DND-41 (cell line): ENCODE results near the gene KCNS3.
"Not testable (repeated sequence)": the region's sequence is repeated elsewhere in the genome, so short reads cannot be mapped to it uniquely, and the experiment has no call there.

Experiments used
- ATAC-seq: fragments of 200-7000 bp; cut with Tn5 transposase; 3 replicates; pipeline ENCODE4 v1.9.1; 2021; ENCODE audit warnings: low read depth; ENCODE audit not compliant: insufficient read depth
- DNase-seq: peaks from one replicate; pipeline ENCODE4 v3.0.0-alpha.2; 2020
- H2AFZ ChIP-seq: 2 replicates; pipeline ENCODE4 v1.6.0; 2012; ENCODE audit warnings: low read depth, low read length
- H3K27ac ChIP-seq: 2 replicates; pipeline ENCODE4 v1.5.1; 2012; ENCODE audit warnings: low read length, inconsistent platforms
- H3K27me3 ChIP-seq: fragments of 200-600 bp; sonication (generic); 2 replicates; pipeline ENCODE4 v1.6.0; 2012; ENCODE audit warnings: low read length, mild to moderate bottlenecking, inconsistent platforms; ENCODE audit not compliant: insufficient read depth, poor library complexity
- H3K36me3 ChIP-seq: 2 replicates; pipeline ENCODE4 v1.5.1; 2012; ENCODE audit warnings: low read length, inconsistent platforms; ENCODE audit not compliant: insufficient read depth
- H3K4me1 ChIP-seq: 2 replicates; pipeline ENCODE4 v1.5.1; 2012; ENCODE audit warnings: mild to moderate bottlenecking, low read length; ENCODE audit not compliant: insufficient read depth
- H3K4me2 ChIP-seq: 2 replicates; pipeline ENCODE4 v1.6.0; 2012; ENCODE audit warnings: mild to moderate bottlenecking, moderate library complexity, low read length, inconsistent platforms; ENCODE audit not compliant: insufficient read depth
- H3K4me3 ChIP-seq, 2 experiments: fragments of 200-600 bp in 1 of 2; shearing (Covaris generic) in 1 of 2; 2 replicates each; pipeline ENCODE4 v1.5.1; 2012 to 2016; ENCODE audit warnings: inconsistent platforms in 2 of 2, low read length in 2 of 2, mild to moderate bottlenecking in 2 of 2, low read depth in 1 of 2, moderate library complexity in 1 of 2
- H3K79me2 ChIP-seq: 2 replicates; pipeline ENCODE4 v1.6.0; 2012; ENCODE audit warnings: low read length, inconsistent platforms; ENCODE audit not compliant: insufficient read depth
- H3K9ac ChIP-seq: 2 replicates; pipeline ENCODE4 v1.6.0; 2012; ENCODE audit warnings: low read depth, mild to moderate bottlenecking, inconsistent platforms, low read length, moderate library complexity
- H3K9me3 ChIP-seq: 2 replicates; pipeline ENCODE4 v1.5.1; 2012; ENCODE audit warnings: low read length, moderate library complexity, mild to moderate bottlenecking, inconsistent platforms; ENCODE audit not compliant: insufficient read depth, severe bottlenecking
- H4K20me1 ChIP-seq: 2 replicates; pipeline ENCODE4 v1.6.0; 2012; ENCODE audit warnings: low read length; ENCODE audit not compliant: insufficient read depth
- CTCF ChIP-seq: IDR thresholded peaks from 2 replicates; pipeline ENCODE4 v1.5.1; 2012; ENCODE audit warnings: borderline replicate concordance, low read length, moderate library complexity, mild to moderate bottlenecking; ENCODE audit not compliant: poor library complexity, severe bottlenecking; ENCODE audit errors: extremely low read depth
- EZH2 ChIP-seq: IDR thresholded peaks from 3 replicates; pipeline ENCODE4 v1.6.1; 2012; ENCODE audit warnings: borderline replicate concordance, low read depth, mild to moderate bottlenecking, moderate library complexity, low read length, inconsistent platforms; ENCODE audit not compliant: severe bottlenecking

KCNS3 gene

GRCh38 chr2:17960925-17961324, 82.5 kb downstream of the KCNS3 start:
- ATAC-seq: no peak
- Histone ChIP-seq H3K9me3 (no peaks in the 10 kb centered on the region), H3K79me2 (no peaks in the 10 kb centered on the region), H3K9ac (no peak overlapping the region), H3K4me2 (no peak overlapping the region), H2AFZ (no peak overlapping the region), H4K20me1 (no peaks in the 10 kb centered on the region), H3K27ac (no peak overlapping the region), H3K4me3 (no peak overlapping the region), H3K27me3 (peaks cover 2% of the 10 kb centered on the region), H3K36me3 (no peaks in the 10 kb centered on the region), H3K4me1 (peaks cover 3% of the 10 kb centered on the region; the same call in 1 of the 2 replicates)
- DNase-seq: no peak
- TF ChIP-seq EZH2 (no peak), CTCF (no peak)

GRCh38 chr2:17961789-17962188, 83.3 kb downstream of the KCNS3 start:
- Histone ChIP-seq H4K20me1 (no peaks in the 10 kb centered on the region), H3K27ac (no peak overlapping the region), H3K4me2 (no peak overlapping the region), H3K4me3 (no peak overlapping the region), H3K79me2 (no peaks in the 10 kb centered on the region), H3K9me3 (no peaks in the 10 kb centered on the region), H3K9ac (no peak overlapping the region), H3K36me3 (no peaks in the 10 kb centered on the region), H3K27me3 (no peaks in the 10 kb centered on the region), H3K4me1 (peaks cover 11% of the 10 kb centered on the region), H2AFZ (no peak overlapping the region)
- no peak for TF ChIP-seq CTCF
- no peak for TF ChIP-seq EZH2
- DNase-seq (no peak), ATAC-seq (no peak)

GRCh38 chr2:17962876-17963275, 84.4 kb downstream of the KCNS3 start:
- no peaks in the 10 kb centered on the region for H3K27me3 ChIP-seq
- no peaks in the 10 kb centered on the region for H3K9me3 ChIP-seq
- H3K27ac ChIP-seq: no peak overlapping the region
- TF ChIP-seq CTCF (no peak), EZH2 (no peak)
- no peak overlapping the region for H3K4me2 ChIP-seq
- DNase-seq (no peak), ATAC-seq (no peak)
- peaks cover 22% of the 10 kb centered on the region for H3K4me1 ChIP-seq
- no peaks in the 10 kb centered on the region for H3K36me3 ChIP-seq
- H3K9ac ChIP-seq: no peak overlapping the region
- H3K79me2 ChIP-seq: no peaks in the 10 kb centered on the region
- H2AFZ ChIP-seq: no peak overlapping the region
- no peak overlapping the region for H3K4me3 ChIP-seq
- H4K20me1 ChIP-seq: no peaks in the 10 kb centered on the region

GRCh38 chr2:17963571-17963970, 85.1 kb downstream of the KCNS3 start:
- ATAC-seq, DNase-seq, H3K9me3 ChIP-seq, H3K79me2 ChIP-seq, H3K9ac ChIP-seq, H3K36me3 ChIP-seq, H4K20me1 ChIP-seq, H3K27me3 ChIP-seq, H3K4me3 ChIP-seq, H2AFZ ChIP-seq, H3K27ac ChIP-seq, H3K4me2 ChIP-seq: not testable (repeated sequence)
- H3K4me1 ChIP-seq: peaks cover 26% of the 10 kb centered on the region
